ENCODE measurements around the gene CHERP. TPM values are rescaled to one million over a fixed set of nuclear protein-coding genes. Genes with fewer than 3 reads are reported as not detected.
A peak's percentile ranks its signal among the peaks of the same experiment; 100 is the strongest.

The CHERP gene
- total RNA-seq, 6 donors from 2014 or later = 10.8 to 38.6 (median 22.0) TPM

DNA sequence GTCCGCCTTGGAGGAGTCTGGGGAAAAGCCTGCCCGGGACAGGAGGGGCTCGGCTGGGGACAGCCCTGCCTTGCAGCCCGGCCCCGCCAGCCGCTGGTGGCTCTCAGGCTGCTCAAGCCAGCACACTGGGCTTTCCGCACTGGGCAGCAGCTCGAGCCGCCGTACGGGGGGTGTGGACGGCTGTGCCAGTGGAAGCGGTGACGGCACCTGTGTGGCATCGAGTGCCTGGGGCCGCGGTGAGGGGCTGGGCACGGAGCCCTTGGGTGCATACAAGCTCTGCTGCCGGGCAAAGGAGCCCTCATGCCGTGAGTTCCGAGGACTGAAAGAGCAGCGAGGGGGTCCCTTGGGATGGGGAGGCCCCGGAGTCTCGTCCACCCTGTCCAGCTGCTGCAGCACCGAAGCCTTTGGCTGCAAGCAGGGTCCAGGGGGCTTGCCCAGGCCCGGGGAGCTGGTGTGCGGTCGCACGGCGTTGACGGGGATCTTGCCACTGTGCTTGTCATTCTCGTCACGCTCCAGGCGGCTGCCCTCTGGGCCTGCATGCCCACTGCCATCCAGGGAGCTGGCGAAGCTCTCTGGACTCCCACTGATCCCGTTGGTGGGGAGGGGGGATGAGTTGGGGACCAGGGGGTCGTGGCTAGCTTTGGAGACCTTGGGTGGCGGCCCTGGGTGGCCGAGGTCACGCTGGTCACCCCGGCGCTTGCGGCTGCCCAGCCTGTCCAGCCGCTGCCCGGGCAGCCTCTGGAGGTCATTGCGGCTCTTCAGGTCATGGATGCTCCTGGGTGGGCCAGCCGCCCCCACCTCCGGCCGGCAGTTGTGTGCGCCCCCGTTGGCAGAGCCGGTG is 34.7 kb upstream of the CHERP start:
- no peak overlapping the region for H3K4me3 ChIP-seq
- TF ChIP-seq POLR2AphosphoS5 (IDR thresholded peaks at IDR 0.05) = no peak
- no peak for TF ChIP-seq EP300 (IDR thresholded peaks at IDR 0.05)
- TF ChIP-seq POLR2A (IDR thresholded peaks at IDR 0.05) = no peak
- TF ChIP-seq, protein P1, sequence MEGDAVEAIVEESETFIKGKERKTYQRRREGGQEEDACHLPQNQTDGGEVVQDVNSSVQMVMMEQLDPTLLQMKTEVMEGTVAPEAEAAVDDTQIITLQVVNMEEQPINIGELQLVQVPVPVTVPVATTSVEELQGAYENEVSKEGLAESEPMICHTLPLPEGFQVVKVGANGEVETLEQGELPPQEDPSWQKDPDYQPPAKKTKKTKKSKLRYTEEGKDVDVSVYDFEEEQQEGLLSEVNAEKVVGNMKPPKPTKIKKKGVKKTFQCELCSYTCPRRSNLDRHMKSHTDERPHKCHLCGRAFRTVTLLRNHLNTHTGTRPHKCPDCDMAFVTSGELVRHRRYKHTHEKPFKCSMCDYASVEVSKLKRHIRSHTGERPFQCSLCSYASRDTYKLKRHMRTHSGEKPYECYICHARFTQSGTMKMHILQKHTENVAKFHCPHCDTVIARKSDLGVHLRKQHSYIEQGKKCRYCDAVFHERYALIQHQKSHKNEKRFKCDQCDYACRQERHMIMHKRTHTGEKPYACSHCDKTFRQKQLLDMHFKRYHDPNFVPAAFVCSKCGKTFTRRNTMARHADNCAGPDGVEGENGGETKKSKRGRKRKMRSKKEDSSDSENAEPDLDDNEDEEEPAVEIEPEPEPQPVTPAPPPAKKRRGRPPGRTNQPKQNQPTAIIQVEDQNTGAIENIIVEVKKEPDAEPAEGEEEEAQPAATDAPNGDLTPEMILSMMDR (IDR thresholded peaks at IDR 0.05) = no peak
- no peak for ATAC-seq (ENCODE audit: low FRiP score in 2 of 2)
- peaks cover 18 to 54% (median 25%) of the 10 kb centered on the region in 4 donors for H3K4me1 ChIP-seq
- H3K9me3 ChIP-seq = no peaks in the 10 kb centered on the region
- peaks cover 18 to 43% (median 35%) of the 10 kb centered on the region in 4 donors for H3K36me3 ChIP-seq
- no peak overlapping the region for H3K27ac ChIP-seq
- WGBS, 2 donors = 94% methylated on average over 25 to 34 of the region's 52 CpGs
- peak in 1 of 2 donors; percentile 82 for DNase-seq
- H3K27me3 ChIP-seq = no peaks in the 10 kb centered on the region

DNA sequence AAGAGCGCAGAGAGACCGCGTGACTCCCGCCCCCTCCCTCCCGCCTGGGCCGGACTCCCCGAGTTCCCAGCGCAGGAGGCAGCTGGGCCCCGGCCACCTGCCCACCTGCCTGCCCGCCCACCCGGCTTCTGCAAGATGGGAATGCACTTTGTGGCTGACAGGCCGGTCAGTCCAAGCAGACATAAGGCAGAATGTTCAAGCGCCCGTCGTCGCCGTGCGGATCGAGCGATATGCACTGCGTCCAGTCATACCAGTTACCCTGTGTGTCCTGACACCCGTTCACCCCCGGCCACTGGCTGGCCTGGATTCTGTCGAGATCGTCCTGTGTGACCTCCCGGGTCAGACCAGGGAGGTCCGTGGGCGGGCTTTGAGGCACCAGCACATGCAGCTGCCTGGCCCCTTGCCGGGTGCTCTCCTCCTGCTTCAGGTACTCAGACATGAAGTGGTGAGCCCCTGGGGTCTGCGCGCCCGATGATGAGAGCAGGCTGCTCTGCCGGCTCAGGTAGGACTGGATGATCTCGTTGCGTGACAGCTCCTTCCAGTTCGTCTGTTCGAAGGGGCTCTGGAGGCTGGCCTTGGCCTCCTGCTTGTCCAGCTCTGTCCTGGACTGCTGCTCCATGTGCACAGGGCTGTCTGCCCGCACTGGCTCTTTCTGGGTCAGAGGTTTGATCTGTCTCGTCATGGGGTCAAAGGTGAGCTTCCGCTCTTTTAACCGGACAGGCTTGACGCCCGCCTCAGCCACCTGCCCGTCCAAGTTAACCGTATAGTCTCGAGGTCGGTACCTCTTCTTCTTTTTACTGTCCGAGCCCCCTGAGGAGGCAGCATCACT is 33.8 kb upstream of the CHERP start:
- Histone ChIP-seq H3K36me3 (peaks cover 18 to 43% (median 35%) of the 10 kb centered on the region in 4 donors), H3K27ac (no peak overlapping the region), H3K9me3 (no peaks in the 10 kb centered on the region), H3K27me3 (no peaks in the 10 kb centered on the region), H3K4me3 (no peak overlapping the region), H3K4me1 (peaks cover 22 to 54% (median 26%) of the 10 kb centered on the region in 4 donors)
- 89 to 93% methylated on average over 28 to 46 of the region's 48 CpGs for WGBS, 2 donors
- ATAC-seq (ENCODE audit: low FRiP score in 2 of 2) = no peak
- peak in 1 of 2 donors; percentile 84 for DNase-seq
- no peak for TF ChIP-seq POLR2AphosphoS5 (IDR thresholded peaks at IDR 0.05)
- TF ChIP-seq, protein P1 (IDR thresholded peaks at IDR 0.05) = no peak
- TF ChIP-seq EP300 (IDR thresholded peaks at IDR 0.05) = no peak
- TF ChIP-seq POLR2A (IDR thresholded peaks at IDR 0.05) = no peak

DNA sequence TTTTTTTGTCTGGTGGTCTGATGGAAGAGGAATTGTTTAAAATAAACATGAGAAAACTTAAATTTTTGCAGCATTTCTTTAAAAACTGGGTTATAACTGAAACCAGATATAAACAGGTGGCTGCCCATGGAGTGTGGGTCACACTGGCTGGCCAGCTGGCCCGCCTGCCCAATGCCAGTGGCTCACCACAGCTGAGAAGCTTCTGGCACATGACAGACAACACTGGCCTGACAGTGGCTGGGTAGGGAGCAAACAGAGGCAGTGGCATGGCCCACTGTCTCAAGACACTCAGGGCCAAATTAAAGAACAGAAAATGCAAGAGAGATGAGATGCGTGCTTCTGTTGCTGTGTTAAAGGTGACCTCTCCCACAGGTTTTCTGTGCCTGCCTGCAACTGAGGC is 33.0 kb upstream of the CHERP start:
- Histone ChIP-seq H3K4me3 (no peak overlapping the region), H3K27me3 (no peaks in the 10 kb centered on the region), H3K9me3 (no peaks in the 10 kb centered on the region), H3K36me3 (peaks cover 18 to 43% (median 35%) of the 10 kb centered on the region in 4 donors), H3K4me1 (peaks cover 30 to 54% (median 33%) of the 10 kb centered on the region in 4 donors), H3K27ac (no peak overlapping the region)
- WGBS, 2 donors = 83 to 84% methylated on average over 2 of the region's 2 CpGs
- no peak for TF ChIP-seq POLR2A (IDR thresholded peaks at IDR 0.05)
- TF ChIP-seq EP300 (IDR thresholded peaks at IDR 0.05) = no peak
- TF ChIP-seq, protein P1 (IDR thresholded peaks at IDR 0.05) = no peak
- no peak for TF ChIP-seq POLR2AphosphoS5 (IDR thresholded peaks at IDR 0.05)
- no peak for ATAC-seq (ENCODE audit: low FRiP score in 2 of 2)
- DNase-seq = no peak

DNA sequence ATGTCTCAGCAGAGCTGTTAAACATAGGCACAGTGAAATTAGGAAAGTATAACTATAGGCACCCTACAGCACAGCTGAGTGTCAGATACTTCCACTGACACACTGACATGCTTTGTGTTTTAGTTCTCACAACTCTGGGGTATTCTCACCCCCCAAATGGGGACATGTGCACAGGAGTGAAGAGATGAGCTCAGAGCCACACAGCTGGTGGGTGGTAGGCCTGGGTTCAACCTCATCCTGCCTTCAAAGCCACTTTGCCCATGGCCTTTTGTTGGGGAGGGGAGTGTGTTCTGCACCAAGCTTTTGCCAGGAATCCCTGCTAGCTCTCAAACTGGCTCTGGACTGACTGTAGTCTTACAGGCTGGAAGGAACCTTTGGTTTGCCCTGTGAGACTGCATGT is 31.7 kb upstream of the CHERP start:
- H3K9me3 ChIP-seq = no peaks in the 10 kb centered on the region
- peaks cover 30 to 55% (median 46%) of the 10 kb centered on the region in 4 donors for H3K4me1 ChIP-seq
- DNase-seq = no peak
- no peak overlapping the region for H3K4me3 ChIP-seq
- TF ChIP-seq EP300 (IDR thresholded peaks at IDR 0.05) (no peak), POLR2A (IDR thresholded peaks at IDR 0.05) (no peak), POLR2AphosphoS5 (IDR thresholded peaks at IDR 0.05) (no peak)
- TF ChIP-seq, protein P1 (IDR thresholded peaks at IDR 0.05) = no peak
- H3K36me3 ChIP-seq = peaks cover 18 to 47% (median 38%) of the 10 kb centered on the region in 4 donors
- H3K27ac ChIP-seq = peak overlapping the region in 1 of 4 donors; percentile 19
- no peak for ATAC-seq (ENCODE audit: low FRiP score in 2 of 2)
- H3K27me3 ChIP-seq = no peaks in the 10 kb centered on the region

All from upper lobe of left lung (tissue), 6 donors.